Activated T-helper 1 cell treated with Interleukin-2 at 50 U/mL for 16 hours (primary cell): ENCODE measurements around the gene TMEM212.

Experiments used
- DNase-seq: peaks from one replicate; pipeline ENCODE4 v3.0.0-alpha.2; 2020; ENCODE audit warnings: low read depth

TMEM212 gene

DNA sequence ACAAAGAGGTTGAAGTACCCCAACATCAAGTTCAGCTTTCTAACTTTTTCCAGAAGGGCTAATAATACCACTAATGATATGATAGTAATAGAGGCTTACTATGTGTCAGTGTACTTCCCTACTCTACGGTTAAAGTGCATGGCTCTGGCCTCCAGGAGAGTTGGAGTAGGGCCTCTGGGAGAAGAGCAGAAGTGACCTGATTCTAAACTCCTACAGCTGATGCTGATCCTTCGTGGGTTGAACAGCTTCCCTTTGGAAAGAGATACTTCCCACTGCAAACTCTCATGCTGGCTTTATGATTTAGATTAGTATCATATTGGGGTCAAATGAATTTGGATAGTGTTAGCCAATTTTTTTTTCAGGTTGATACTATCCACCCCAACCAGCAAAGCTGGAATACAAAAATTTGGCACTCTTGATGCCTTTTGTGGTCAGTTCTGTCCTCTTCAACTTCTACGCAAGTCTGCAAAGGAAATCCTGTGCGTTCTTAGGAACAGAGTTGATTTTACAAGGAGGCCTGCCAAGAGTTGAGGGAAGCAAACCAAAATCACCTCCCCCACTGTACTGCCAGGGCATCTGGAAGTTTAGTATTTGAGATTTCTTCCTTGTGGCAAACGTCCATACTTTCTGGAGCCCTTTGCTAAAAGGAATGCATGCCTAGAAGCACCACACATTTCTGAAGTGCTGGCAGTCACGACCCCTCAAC is 17.8 kb downstream of the TMEM212 start:
- DNase-seq: no peak

GRCh38 chr3:171862392-171862791 is 19.2 kb downstream of the TMEM212 start:
- DNase-seq: no peak

DNA sequence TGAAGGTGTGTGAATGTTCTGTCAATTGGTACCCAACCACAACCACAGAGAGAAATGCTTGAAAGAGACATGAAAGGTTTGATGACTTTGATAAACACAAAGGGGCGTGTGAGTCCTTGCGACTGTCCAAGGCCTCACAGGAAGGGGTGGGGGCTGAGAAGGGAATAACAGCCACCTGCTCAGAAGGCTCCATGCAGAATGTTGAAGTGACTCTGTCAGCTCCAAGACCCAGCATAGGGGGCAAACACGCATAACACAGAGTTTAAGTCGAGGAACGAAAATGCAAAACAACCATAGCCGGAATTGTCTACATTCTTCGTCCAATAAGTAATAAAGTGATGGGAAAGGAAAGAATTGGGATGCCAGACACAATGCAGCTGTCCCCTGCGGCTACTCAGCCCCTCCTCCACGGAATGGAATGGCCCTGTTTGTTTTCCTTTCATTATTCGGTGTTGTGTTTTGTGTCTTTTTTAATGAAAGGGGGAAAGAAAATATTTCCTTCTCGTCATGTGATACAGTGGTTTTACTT is 19.9 kb downstream of the TMEM212 start:
- DNase-seq: no peak

- no peak for DNase-seq
Observed at GRCh38 chr3:171863920-171864319, 20.8 kb downstream of the TMEM212 start.

DNA sequence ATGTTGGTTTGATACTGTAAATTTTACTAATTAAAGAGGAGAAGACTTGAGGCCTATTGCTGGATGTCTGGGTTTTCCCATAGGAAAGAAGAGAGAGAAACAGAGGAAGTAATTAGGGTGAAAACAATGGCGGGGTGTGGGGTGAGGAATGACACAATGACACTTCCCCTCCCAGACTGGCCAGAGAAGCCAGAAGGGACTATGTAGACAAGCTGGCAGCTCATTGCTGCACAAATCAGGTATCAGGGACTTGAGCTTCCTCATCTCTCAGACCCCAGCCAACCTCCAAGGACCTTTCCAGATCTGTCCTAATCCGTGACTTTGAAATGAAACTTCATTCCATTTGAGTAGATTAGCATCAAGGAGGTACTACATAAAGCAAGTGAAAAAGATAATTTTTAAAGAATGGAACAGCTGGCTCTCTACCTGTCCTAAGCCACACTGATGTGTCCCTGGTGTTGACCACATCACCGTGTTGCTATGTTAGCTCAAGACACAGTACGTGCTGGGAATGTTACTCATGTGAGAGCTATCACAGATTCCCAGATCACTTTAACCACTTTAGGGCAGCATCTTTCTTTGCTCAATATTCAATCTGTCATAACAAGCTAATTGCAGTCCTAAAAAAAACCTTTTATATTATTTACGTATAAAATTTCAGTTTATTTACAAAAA is 22.2 kb downstream of the TMEM212 start:
- DNase-seq: no peak

GRCh38 chr3:171867981-171868380 is 24.8 kb downstream of the TMEM212 start:
- DNase-seq: no peak

DNA sequence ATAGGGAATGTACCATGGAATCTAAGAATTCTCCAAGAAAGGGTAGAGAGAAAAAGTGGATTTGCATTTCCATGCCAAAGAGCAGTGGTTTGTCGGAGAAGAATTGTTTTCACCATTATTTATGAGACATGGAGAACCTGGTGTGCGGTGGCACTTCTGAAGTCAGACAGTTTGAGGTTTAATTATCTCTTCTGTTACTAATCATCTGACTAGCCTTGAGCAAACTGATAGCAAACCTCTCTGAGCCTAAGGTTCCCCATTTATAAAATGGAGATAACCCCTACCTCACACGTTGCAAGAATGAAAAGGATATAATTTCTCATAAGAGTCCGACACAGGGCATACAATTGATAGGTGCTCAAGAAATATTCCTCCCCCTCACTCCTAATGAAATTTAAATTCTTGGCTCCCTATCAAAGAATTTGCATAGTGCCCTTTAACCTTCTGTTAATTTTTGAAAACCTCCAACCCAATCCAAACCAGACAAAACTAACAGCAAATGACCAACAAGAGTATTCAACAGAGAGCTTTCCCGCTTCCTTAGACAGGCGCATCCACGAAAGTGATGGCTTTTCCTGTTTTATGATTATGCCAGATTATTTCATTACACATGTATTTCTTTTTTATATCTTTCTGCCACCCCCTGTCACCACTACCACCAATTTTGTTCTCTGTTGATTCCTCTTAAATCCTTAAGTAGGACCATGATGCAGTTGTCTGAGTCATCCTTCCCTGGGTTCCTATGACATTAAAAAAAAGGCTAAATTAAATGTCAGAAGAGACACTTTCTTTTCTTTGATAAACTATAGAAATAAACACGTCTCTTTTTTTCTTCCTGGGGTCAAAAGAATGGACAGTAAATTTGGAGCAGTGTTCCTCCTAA is 28.5 kb downstream of the TMEM212 start:
- no peak for DNase-seq

DNA sequence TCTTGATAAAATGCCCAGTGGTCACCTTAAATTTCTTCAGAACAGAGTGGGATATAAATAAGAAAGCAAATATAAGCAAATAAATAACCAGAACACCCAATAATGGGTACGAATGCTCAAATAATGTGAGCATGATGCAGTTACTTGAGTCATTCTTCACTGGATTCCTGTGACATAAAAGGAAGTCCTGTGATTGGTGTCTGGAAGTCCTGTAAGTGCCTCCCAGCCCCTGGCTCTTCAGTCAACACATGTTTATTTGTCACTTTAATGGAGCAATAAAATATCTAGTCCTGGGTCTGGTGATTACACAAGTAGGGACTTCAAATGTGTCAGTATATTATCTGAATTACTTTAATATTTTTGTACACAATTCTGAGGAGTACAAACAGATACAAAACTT is 30.4 kb downstream of the TMEM212 start:
- DNase-seq: no peak

DNA sequence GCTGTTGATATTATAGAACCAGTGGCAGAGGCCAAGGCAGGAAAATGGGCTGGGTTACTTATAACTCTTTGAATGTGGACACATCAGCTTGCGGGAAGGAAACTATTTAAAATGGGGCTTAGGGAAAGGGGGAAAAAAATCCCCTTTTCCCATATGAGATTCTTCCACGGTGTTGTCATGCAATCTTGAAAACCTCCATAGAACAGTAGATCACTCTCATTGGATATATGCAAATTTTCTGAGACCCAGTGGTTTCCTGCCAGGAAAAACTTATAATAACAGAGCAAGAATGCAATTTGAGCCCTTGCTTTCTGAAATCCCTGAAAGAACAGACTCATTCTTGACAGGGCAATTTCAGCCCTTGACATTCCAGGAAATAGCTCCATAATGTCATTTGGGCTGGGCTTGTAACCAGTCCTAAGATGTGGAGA is 31.1 kb downstream of the TMEM212 start:
- DNase-seq: no peak

- DNase-seq: no peak
Observed at GRCh38 chr3:171874879-171875278, 31.7 kb downstream of the TMEM212 start.

DNA sequence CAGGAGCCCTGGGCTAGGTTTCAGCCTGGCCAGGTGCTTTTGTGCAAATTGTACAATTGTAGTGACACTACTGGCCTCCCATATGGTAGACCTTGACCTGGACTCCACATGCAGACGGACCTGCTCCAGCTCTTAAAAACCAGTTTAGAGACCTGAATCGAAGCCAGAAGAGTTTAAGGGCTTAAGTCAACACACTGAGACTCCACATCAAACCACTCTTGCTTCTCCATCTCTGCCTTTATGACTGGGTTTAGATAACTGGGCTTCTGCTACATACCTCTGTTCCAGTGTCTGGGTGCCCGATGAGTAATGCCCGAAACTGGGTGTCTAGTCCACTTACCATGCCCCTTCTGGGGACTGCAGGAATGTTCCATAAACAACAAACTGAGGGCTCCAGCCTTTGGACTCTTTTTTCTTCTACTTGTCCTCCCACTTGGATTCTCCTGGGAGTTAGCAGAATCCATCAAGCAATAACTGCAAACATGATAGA is 32.8 kb downstream of the TMEM212 start:
- no peak for DNase-seq

DNA sequence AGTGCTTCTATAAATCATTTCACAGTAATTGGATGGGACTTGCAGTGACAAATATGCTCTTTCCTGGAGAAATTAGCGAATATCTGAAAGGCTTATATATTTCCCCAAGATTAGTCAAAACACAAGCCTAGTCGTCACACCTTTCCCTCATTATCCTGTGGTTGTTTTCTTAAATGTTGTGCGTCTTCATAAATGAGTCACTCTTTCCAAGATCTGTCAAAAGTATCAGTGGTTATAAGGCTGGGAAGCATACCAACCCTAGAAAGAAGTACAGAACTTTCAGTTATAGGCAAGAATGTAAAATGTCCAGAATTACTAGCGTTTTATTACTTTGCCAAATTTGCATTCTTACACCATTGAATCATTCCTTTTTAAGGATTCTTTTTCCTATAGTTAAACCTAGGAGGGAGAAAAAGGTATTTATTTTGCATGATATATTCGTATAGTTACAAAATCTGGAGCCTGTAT is 33.6 kb downstream of the TMEM212 start:
- no peak for DNase-seq

- DNase-seq: no peak
Observed at GRCh38 chr3:171878461-171879225, 35.5 kb downstream of the TMEM212 start.

DNA sequence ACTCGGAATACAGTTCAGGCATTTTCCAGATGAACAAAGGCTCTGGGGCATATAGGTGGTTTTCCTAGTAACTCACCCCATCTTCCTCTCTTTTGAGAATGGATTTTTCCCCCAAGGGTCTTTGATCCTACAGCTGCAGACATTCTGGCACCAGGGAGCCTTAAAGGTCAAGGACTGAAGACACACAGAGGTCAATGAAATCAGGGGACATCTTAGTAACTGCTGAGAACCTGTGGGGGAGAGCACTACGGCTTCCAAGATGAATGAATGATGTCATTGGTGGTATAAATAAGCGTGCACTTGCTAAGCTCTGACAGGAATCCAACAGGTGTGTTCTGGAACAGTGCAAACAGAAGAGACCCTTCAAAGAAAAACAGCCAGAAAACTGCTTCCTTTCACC is 36.3 kb downstream of the TMEM212 start:
- no peak for DNase-seq

DNA sequence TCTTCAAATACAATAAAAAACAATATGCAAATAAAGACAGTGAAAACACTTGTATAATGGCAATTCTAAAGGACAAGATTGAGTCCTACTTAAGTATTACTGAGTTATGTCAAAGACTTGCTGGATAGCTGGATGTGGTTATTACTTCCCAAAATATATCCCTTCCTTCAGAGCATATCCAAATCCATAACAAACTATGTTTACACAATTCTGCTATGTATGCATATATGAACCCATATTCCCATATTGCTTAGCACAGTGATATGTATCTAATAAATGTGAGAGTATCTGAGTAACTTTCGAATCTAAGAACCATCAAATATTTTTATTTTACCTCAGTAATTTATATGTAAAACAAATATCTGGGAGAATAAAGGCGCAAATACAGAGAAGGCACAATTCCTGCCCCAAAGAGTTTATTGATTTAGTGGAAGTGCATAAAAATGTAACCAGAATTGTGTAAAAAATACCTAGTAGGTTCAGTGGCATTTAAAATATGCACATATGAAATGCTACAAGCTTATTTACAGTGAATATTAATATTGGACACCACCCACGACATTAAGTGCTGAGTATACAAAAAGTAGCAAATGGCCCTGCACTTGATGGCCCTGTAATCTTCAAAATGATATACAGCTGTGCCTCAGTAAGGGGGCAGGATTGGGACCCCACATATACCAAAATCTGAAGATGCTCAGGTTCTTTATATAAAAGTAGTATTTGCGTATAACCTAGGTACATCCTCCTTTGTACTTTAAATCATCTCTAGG is 37.1 kb downstream of the TMEM212 start:
- no peak for DNase-seq

DNA sequence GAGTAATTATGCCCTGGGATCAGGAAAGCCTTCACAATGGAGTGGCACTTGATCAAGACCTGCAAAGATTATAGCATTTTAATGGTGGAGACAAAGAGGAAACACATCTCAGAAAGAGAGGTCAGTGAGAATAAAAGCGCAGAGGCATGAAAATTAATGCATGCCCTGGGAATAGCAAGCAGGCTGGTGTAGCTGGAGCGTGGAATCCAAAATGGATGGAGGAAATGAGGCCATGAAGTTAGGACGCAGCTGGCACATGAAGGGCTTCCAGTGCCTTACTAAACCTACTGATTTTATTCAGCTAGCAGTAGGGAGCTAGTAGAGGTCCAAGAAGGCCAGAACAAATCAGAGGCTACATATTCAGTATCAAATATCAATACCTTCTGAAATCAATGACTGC is 38.1 kb downstream of the TMEM212 start:
- no peak for DNase-seq

DNA sequence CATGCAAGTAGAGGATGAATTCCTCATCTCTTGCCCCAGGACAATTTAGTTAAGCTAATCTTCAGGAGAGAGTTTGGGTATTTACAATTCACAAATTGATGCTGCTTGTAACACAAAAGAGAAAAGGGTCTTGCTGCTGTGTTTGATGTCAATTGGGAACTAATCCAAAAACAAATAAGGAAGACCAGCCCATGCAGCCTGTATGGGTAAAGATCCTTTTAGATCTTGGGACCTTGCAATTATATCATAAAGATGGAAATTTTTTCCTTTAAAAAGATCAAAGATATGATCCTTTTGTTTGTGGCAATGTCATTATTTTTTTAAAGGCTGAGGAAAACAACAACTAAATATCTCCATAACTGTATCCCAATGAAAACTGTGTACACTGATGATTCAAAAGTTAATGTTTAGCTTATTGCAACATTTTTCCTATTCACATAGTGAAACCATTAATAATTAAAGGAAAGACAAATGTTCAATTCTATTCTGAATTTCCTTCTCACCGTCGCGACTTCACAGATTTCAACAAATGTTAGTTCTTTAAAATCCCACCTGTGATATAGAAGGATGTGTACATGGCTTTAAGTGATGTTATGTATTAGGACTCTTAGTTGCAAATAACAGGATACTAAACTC is 40.2 kb downstream of the TMEM212 start:
- DNase-seq: no peak

DNA sequence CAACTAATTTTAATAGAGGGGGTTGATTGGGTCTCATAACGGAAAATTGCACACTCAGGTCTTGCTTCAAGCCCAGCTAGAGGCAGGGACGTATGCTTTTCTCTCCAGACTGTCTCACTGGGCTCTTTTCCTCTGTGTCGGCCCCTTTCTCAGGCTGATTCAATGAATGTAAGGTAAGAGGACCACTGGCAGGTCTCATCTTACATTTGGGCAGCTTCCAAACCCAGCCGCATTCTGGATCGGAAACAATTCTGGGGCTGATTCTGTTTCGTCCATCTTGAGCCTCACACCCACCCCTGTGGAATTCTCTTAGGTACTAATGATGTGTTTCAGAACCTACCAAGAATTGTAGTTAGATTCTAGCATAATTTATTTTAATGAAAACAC is 40.7 kb downstream of the TMEM212 start:
- no peak for DNase-seq

DNA sequence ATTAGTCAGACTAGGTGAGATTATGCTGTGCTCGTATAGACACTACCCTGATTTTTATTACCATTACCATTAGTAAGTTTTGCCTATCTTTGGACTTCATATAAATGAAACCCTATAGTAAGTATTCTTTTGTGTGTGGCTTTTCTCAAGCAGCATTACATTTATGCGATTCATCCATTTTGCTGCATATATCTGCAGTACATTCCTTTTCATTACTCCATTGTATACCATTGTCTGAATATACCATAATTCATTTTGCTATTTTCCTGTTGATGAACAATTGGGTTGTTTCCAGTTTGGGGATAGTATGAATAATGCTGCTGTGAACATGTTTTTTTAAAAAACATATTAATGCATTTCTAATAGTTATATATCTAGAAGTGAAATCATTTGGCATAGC is 45.3 kb downstream of the TMEM212 start:
- no peak for DNase-seq

DNA sequence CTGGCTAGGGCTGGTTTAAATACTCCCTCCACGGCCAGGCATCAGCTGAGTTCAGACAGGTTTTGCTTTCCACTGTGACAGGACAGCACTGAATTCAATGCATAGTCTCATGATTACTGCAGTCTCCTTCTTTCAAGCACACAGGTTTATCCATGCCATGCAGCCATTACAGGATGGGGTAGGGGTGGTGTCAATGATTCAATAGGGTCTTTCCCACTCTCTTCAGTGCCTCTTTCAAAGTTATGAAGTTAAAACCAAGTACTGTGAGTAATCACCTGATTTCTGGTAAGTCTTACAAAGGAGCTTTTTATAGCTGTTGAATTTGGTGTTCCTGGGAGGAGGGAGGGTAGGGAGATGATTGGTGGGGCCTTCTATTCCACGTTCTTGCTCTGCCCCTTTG is 47.2 kb downstream of the TMEM212 start:
- no peak for DNase-seq
